BE2C (cell line): Measurements from ENCODE around the gene TRPC3.

Source experiments
- DNase-seq: peaks from one replicate; pipeline ENCODE4 v3.0.0-alpha.2; 2020
- H3K27me3 ChIP-seq: fragments of 250-450 bp; sonication (Bioruptor Pico); 2 replicates; pipeline ENCODE4 v1.5.1; 2020; ENCODE audit warnings: mild to moderate bottlenecking
- H3K36me3 ChIP-seq: fragments of 250-450 bp; sonication (Bioruptor Pico); 2 replicates; pipeline ENCODE4 v1.5.1; 2020; ENCODE audit warnings: mild to moderate bottlenecking
- H3K4me1 ChIP-seq: fragments of 250-450 bp; sonication (Bioruptor Pico); 2 replicates; pipeline ENCODE4 v1.5.1; 2020
- H3K4me3 ChIP-seq: 2 replicates; pipeline ENCODE4 v1.5.1; 2011; ENCODE audit warnings: low read depth, low read length
- H3K9me3 ChIP-seq: fragments of 250-450 bp; sonication (Bioruptor Pico); 2 replicates; pipeline ENCODE4 v1.5.1; 2020
- TF ChIP-seq, protein P1 (sequence below): IDR thresholded peaks from 2 replicates; pipeline ENCODE4 v1.5.1; 2012; ENCODE audit warnings: mild to moderate bottlenecking, low read depth, low read length

TRPC3 gene

GRCh38 chr4:121973816-121974215 lies 22.0 kb upstream of the TRPC3 start:
- H3K27me3 ChIP-seq, result no peaks in the 10 kb centered on the region
- H3K36me3 ChIP-seq, result no peaks in the 10 kb centered on the region
- no peak for DNase-seq
- H3K4me1 ChIP-seq, result no peaks in the 10 kb centered on the region; the same call in 1 of the 2 replicates
- no peak overlapping the region for H3K4me3 ChIP-seq
- TF ChIP-seq, protein P1, sequence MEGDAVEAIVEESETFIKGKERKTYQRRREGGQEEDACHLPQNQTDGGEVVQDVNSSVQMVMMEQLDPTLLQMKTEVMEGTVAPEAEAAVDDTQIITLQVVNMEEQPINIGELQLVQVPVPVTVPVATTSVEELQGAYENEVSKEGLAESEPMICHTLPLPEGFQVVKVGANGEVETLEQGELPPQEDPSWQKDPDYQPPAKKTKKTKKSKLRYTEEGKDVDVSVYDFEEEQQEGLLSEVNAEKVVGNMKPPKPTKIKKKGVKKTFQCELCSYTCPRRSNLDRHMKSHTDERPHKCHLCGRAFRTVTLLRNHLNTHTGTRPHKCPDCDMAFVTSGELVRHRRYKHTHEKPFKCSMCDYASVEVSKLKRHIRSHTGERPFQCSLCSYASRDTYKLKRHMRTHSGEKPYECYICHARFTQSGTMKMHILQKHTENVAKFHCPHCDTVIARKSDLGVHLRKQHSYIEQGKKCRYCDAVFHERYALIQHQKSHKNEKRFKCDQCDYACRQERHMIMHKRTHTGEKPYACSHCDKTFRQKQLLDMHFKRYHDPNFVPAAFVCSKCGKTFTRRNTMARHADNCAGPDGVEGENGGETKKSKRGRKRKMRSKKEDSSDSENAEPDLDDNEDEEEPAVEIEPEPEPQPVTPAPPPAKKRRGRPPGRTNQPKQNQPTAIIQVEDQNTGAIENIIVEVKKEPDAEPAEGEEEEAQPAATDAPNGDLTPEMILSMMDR, result no peak
- H3K9me3 ChIP-seq, result no peaks in the 10 kb centered on the region

DNA sequence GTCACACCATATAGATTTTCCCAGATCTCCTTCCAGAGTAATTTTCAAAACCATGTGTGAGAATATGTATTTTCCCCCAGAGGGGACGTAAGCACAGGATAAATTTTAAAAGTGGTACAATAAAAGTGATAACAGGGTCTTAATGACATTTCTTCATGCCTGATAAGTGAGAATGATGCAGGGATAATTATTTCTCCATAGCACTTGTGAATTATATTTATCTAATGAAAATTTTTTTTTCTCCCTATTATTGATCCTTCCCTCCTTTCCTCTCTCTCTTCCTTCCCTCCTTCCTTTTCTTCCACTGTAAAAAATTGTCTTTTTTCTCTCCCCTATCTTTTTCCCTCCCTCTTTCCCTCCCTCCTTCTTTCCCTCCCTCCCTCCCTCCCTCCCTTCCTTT lies 17.0 kb upstream of the TRPC3 start:
- Histone ChIP-seq H3K9me3 (no peaks in the 10 kb centered on the region), H3K36me3 (no peaks in the 10 kb centered on the region), H3K4me1 (no peaks in the 10 kb centered on the region), H3K4me3 (no peak overlapping the region), H3K27me3 (0 out of 2 replicates have a peak, but pooled peaks cover 4% of the 10 kb centered on the region)
- TF ChIP-seq, protein P1, result no peak
- DNase-seq, result no peak

- no peaks in the 10 kb centered on the region for H3K9me3 ChIP-seq
- H3K27me3 ChIP-seq, result 0 out of 2 replicates have a peak, but pooled peaks cover 4% of the 10 kb centered on the region
- no peak for DNase-seq
- no peaks in the 10 kb centered on the region for H3K4me1 ChIP-seq
- H3K4me3 ChIP-seq, result no peak overlapping the region
- H3K36me3 ChIP-seq, result no peaks in the 10 kb centered on the region
- TF ChIP-seq, protein P1, result no peak
Observed at GRCh38 chr4:121964958-121965357, 13.1 kb upstream of the TRPC3 start.

DNA sequence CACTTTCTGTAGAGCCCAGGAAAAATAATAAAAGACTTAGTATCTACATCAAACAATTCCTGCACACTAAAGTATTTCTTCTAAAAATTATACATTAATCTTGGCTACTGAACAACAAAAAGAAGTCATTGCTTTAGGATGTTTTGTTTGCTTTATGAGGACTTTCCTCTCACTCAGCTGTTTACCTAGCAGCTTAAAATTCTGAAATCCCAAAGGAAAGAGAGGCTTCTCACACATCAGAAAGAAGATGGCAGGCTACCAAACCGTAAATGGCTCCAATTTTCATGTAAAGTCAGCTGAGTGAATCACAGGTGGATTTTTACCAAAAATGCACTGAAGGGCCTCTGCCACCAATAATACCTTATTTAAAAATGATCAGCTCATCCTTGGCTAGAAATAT lies 9.0 kb upstream of the TRPC3 start:
- Histone ChIP-seq H3K27me3 (no peaks in the 10 kb centered on the region), H3K36me3 (no peaks in the 10 kb centered on the region), H3K4me1 (no peaks in the 10 kb centered on the region), H3K4me3 (no peak overlapping the region), H3K9me3 (no peaks in the 10 kb centered on the region)
- TF ChIP-seq, protein P1, result no peak
- DNase-seq, result no peak

DNA sequence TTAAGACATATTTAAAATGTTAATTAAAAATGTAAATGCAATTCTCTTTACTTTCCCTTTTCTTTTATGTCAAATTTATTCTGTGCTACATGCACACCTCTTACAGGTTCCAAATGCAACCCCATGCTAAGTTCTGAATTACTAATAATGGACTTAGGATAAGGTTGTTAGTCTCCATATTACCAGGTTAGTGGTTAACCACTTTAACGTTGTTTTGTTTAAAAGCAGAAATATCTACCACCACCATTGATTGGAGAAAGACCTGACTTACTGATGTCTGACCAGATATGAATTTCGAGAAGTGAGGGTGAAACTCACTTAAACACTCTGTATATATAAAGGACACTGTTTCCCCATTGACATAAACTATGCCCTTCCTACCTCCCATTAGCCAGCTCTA lies 6.9 kb upstream of the TRPC3 start:
- TF ChIP-seq, protein P1, result no peak
- Histone ChIP-seq H3K36me3 (no peaks in the 10 kb centered on the region), H3K9me3 (no peaks in the 10 kb centered on the region), H3K27me3 (peaks cover 7% of the 10 kb centered on the region), H3K4me3 (no peak overlapping the region), H3K4me1 (no peaks in the 10 kb centered on the region)
- no peak for DNase-seq

DNA sequence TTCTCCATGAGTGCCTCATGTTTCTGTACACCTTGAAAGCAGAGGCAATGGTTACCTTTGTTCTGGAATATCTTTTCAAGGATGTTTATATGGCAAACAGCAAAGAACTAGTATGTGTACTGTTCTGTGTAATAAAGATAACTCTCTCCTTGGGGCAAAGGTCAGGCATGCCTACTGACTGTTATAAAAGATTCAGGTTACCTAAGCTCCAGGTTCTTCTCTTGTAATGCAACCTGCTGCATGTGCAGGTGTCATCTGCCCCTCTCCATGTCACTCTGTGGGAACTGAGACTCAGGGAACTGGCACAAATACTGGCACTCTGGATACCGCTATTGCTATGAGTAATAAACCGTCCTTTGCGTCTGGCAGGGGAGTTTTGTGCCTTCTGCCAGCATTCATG lies 5.4 kb upstream of the TRPC3 start:
- TF ChIP-seq, protein P1, result no peak
- H3K27me3 ChIP-seq, result peaks cover 20% of the 10 kb centered on the region
- no peak overlapping the region for H3K4me3 ChIP-seq
- DNase-seq, result no peak
- no peaks in the 10 kb centered on the region for H3K4me1 ChIP-seq
- no peaks in the 10 kb centered on the region for H3K9me3 ChIP-seq
- H3K36me3 ChIP-seq, result no peaks in the 10 kb centered on the region
